Muscle of back (tissue), 11 donors: Measurements from ENCODE around the gene GTPBP2. TPM values are rescaled to one million over a fixed set of nuclear protein-coding genes. Genes with fewer than 3 reads are reported as not detected.
A peak's percentile ranks its signal among the peaks of the same experiment; 100 is the strongest.
"Not testable (repeated sequence)": the region's sequence is repeated elsewhere in the genome, so short reads cannot be mapped to it uniquely, and the experiment has no call there.

Source experiments
- DNase-seq, 3 donors: peaks; one replicate each; pipeline versions ENCODE4 v3.0.0 to v3.0.0-alpha.2; 2013
- polyA plus RNA-seq, 10 donors: library from polyadenylated mRNA; unstranded; fragments of 120-200 nt; gene quantifications; one replicate each; pipeline ENCODE4 v1.2.1, GENCODE V29; 2013; ENCODE audit not compliant: insufficient read length in 10 of 10

The GTPBP2 gene
- polyA plus RNA-seq, 10 donors: 29.3 to 57.9 (median 36.7) TPM

- no peak for DNase-seq
Observed at GRCh38 chr6:43665376-43665775, 36.3 kb upstream of the GTPBP2 start.

- DNase-seq: not testable (repeated sequence)
Observed at GRCh38 chr6:43662948-43663347, 33.9 kb upstream of the GTPBP2 start.

GRCh38 chr6:43658161-43658560, 29.1 kb upstream of the GTPBP2 start:
- no peak for DNase-seq

GRCh38 chr6:43657221-43657802, 28.2 kb upstream of the GTPBP2 start:
- no peak for DNase-seq

GRCh38 chr6:43652822-43653221, 23.8 kb upstream of the GTPBP2 start:
- not testable (repeated sequence) for DNase-seq

GRCh38 chr6:43648248-43648647, 19.2 kb upstream of the GTPBP2 start:
- no peak for DNase-seq

- DNase-seq: no peak
Observed at GRCh38 chr6:43647613-43648012, 18.5 kb upstream of the GTPBP2 start.

- no peak for DNase-seq
Observed at GRCh38 chr6:43645613-43645964, 16.5 kb upstream of the GTPBP2 start.

- DNase-seq: peak in 2 of 3 donors; percentile 81 to 92
Observed at GRCh38 chr6:43644940-43645612, 16.0 kb upstream of the GTPBP2 start, which contains the start of gene RSPH9. TSS of gene RSPH9 (plus strand) at chr6:43645036. CDS start at chr6:43645099, 63 bp downstream.

- no peak for DNase-seq
Observed at GRCh38 chr6:43639984-43640800, 11.1 kb upstream of the GTPBP2 start.

GRCh38 chr6:43636308-43636659, 7.2 kb upstream of the GTPBP2 start:
- peak in 1 of 3 donors; percentile 22 for DNase-seq

- DNase-seq: peak; percentile 75 to 95 (median 90)
Observed at GRCh38 chr6:43635387-43636307, 6.6 kb upstream of the GTPBP2 start, which contains the start of gene MAD2L1BP. TSS of gene MAD2L1BP (plus strand) at chr6:43635840. CDS start at chr6:43635876, 36 bp downstream.

- no peak for DNase-seq
Observed at GRCh38 chr6:43634702-43635303, 5.7 kb upstream of the GTPBP2 start.

GRCh38 chr6:43633002-43633401, 3.9 kb upstream of the GTPBP2 start:
- not testable (repeated sequence) for DNase-seq

- peak in 1 of 3 donors; percentile 27 for DNase-seq
Observed at GRCh38 chr6:43630980-43631619, 2.0 kb upstream of the GTPBP2 start.

GRCh38 chr6:43629505-43630300, 639 bp upstream of the GTPBP2 start:
- DNase-seq: peak; percentile 98 to 99 (median 99)

GRCh38 chr6:43628393-43629103, 516 bp downstream of the GTPBP2 start:
- DNase-seq: peak; percentile 33 to 75 (median 51)

GRCh38 chr6:43627008-43627825, 1.8 kb downstream of the GTPBP2 start:
- DNase-seq: peak; percentile 78 to 85 (median 83)
